Ecto neural progenitor cell (in vitro differentiated cells): Measurements from ENCODE around the gene LRFN5.
"Not testable (repeated sequence)": the region's sequence is repeated elsewhere in the genome, so short reads cannot be mapped to it uniquely, and the experiment has no call there.

Experiments
- DNase-seq: peaks from one replicate; pipeline ENCODE4 v3.0.0-alpha.2; 2018; ENCODE audit warnings: low spot score

LRFN5 gene

GRCh38 chr14:41899416-41899815 is 292.7 kb downstream of the LRFN5 start:
- DNase-seq, result no peak

- DNase-seq, result no peak
These were observed 294.0 kb downstream of the LRFN5 start for GRCh38 chr14:41900644-41901043.

DNA sequence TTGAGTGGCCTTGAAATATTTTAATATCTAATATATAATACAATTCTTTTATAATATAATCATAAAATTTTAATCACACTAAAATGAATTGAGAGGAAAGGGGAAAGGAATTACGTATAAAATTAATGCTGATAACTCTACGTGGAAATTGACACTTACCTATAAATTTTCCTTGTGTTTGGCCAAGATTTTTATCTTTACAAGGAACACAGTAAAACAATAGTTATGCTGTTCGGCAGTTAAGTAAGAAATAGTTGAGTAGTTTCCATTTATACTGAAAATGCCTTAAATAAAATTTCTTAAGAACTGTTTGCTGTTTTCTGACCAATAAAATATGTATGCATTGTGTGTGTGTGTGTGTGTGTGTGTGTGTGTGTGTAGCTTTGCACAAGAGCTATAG is 294.4 kb downstream of the LRFN5 start:
- no peak for DNase-seq

DNA sequence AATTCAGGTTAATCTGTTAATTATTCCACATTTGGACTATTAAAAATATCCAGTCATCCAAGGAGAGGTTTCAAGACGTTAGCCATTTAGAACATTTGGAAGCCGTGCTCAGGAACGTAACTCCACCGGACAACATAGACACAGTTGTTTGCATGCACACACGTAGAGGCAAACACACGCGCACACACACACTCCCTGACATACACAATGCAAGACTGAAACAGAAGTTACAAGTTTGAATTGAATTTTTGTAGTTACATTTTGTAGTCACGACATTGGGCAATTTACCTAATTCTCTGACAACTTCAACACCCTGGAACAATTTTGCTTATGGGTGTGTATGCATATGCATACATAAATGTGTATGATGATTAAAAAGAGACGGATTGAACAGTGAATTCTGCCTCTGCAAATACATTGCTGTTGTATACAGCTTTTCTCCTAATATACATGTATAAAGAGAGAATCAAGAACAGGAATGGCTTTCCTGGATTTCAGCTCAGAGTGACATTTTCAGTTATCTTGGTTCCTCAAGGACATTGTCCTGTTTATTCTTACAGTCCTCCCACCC is 298.8 kb downstream of the LRFN5 start:
- no peak for DNase-seq

DNA sequence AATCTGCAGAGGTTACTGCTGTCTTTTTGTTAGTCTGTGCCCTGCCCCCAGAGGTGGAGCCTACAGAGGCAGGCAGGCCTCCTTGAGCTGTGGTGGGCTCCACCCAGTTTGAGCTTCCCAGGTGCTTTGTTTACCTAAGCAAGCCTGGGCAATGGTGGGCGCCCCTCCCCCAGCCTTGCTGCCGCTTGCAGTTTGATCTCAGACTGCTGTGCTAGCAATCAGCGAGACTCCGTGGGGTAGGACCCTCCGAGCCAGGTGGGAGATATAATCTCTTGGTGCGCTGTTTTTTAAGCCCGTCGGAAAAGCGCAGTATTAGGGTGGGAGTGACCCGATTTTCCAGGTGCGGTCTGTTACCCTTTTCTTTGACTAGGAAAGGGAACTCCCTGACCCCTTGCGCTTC is 304.5 kb downstream of the LRFN5 start:
- DNase-seq, result not testable (repeated sequence)

GRCh38 chr14:41913398-41913797 is 306.7 kb downstream of the LRFN5 start:
- no peak for DNase-seq

GRCh38 chr14:41915732-41916131 is 309.1 kb downstream of the LRFN5 start:
- no peak for DNase-seq

DNA sequence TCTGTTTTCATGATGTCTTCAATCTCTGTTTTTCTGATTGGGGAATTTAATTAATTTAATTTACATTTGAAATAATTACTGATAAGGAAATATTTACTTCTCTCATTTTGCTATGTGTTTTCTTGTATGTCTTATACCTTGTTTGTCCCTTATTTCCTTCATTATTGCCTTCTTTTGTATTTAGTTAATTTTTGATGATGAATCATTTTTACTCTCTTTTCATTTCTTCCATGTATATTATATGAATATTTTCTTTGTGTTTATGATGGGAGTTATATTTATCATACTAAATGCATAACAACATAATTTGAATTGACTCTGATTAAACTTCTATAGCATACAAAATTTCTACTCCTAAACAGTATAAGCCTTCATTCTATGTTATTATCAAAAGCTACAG is 309.6 kb downstream of the LRFN5 start:
- DNase-seq, result no peak

DNA sequence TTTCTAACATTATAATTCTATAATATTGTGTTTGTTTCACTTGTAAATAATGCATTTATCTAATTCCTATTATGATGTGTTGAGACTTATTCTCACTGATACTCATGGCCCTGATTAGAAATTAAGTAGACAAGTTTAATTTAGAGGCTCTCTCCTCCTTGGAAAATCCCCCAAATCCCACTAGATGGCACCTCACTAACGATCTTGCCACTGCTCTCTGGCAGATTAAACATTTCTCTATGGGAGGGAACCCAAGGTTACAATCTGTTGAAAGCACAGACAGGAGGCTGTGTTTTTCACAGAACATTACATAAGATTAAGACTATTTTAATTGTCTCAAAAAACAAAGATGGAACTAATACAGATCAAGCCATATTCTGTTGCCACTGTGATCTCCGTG is 318.7 kb downstream of the LRFN5 start:
- DNase-seq, result no peak

DNA sequence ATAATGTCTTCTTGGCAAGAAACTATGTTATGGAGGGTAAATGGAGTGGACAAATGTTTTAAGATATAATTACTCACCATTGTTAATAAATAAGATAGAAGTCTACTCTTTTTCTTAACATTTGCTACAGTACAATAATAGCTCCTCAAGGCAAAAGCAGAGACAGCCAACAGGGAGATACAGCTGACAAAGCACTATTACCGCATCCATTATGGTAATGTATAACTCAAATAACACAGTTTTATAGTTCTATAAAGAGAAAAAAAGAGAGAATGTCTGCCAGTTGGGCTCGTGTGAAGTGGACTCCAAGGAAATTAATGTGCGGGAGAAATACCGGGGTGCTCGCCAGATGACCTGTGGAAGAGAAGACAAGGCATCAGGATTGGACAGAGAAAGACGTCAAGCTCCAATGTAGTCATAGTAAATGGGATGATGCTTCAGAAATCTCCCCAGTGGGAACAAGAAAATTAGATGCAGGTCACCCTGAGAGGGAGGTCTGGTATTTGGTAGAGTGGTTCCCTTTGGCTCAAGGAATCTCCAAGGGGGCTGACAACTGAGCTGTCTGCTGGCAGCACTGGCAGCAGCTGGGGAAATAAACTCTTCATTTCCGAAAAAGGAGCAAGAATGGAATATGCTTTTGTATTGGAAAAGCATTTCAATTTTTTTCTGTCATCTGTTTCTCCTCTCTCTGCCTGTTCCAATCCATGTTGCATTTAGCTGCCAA is 343.9 kb downstream of the LRFN5 start:
- no peak for DNase-seq
